ENCODE data around the gene CEP57L1. TPM values are rescaled to one million over a fixed set of nuclear protein-coding genes. Genes with fewer than 3 reads are reported as not detected.

Gene CEP57L1
- polyA plus RNA-seq, 2 donors = 3.1 to 4.8 TPM

DNA sequence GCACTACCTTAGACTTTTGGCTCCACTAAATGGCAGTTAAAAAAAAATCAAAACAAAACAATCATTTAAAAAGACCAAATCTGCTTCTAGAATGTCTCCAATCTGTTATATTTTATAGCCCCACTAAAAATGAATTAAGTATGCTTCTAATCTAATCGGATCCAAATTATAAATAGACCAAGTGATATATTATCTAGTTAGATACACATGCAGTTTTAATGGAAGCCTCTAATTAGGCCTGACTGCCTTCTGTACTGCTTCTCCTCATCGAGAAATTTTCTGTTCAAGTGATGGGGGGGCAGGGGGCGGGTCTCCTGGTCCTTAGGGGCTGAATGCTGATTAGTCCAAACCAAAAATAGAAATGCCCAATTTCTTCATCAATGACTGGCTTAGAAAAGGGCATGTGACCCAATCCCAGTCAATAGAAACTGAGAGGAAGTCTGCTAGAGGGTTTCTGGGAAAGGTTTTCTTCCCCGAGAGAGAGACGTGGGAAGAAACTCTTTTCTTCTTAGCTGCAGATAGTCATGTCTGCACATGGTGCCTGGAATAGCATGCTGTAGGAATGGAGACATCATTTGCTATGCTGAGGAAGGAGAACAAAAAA lies 7.5 kb upstream of the CEP57L1 start:
- 70 to 72% methylated on average over 5 of the region's 5 CpGs for WGBS, 2 donors
- H3K27ac ChIP-seq (ENCODE audit: low read depth in 2 of 2, low read length in 1 of 2) = no peak overlapping the region
- H3K4me3 ChIP-seq (ENCODE audit: low read depth in 1 of 2, low read length in 2 of 2) = no peak overlapping the region

GRCh38 chr6:109088995-109089394 lies 6.3 kb upstream of the CEP57L1 start:
- H3K4me1 ChIP-seq (ENCODE audit: control insufficient read depth in 2 of 2, insufficient read depth in 2 of 2, low read length in 1 of 2) = peaks cover 0 to 4% of the 10 kb centered on the region in 2 donors
- H3K36me3 ChIP-seq (ENCODE audit: control insufficient read depth in 2 of 2, insufficient read depth in 2 of 2, low read length in 1 of 2) = no peaks in the 10 kb centered on the region
- H3K9me3 ChIP-seq (ENCODE audit: control insufficient read depth in 2 of 2, insufficient read depth in 1 of 2, low read depth in 1 of 2, low read length in 1 of 2) = no peaks in the 10 kb centered on the region
- no peaks in the 10 kb centered on the region for H3K27me3 ChIP-seq (ENCODE audit: control insufficient read depth in 1 of 2, insufficient read depth in 2 of 2, low read length in 2 of 2)
- H3K4me3 ChIP-seq (ENCODE audit: low read depth in 1 of 2, low read length in 2 of 2) = no peak overlapping the region
- 63 to 80% methylated on average over 1 of the region's 1 CpG for WGBS, 2 donors
- H3K27ac ChIP-seq (ENCODE audit: low read depth in 2 of 2, low read length in 1 of 2) = no peak overlapping the region

More for the DNA sequence above, 7.5 kb upstream of the CEP57L1 start:
- Histone ChIP-seq H3K27me3 (ENCODE audit: control insufficient read depth in 1 of 2, insufficient read depth in 2 of 2, low read length in 2 of 2) (no peaks in the 10 kb centered on the region), H3K4me1 (ENCODE audit: control insufficient read depth in 2 of 2, insufficient read depth in 2 of 2, low read length in 1 of 2) (peaks cover 0 to 4% of the 10 kb centered on the region in 2 donors), H3K36me3 (ENCODE audit: control insufficient read depth in 2 of 2, insufficient read depth in 2 of 2, low read length in 1 of 2) (no peaks in the 10 kb centered on the region), H3K9me3 (ENCODE audit: control insufficient read depth in 2 of 2, insufficient read depth in 1 of 2, low read depth in 1 of 2, low read length in 1 of 2) (no peaks in the 10 kb centered on the region)

DNA sequence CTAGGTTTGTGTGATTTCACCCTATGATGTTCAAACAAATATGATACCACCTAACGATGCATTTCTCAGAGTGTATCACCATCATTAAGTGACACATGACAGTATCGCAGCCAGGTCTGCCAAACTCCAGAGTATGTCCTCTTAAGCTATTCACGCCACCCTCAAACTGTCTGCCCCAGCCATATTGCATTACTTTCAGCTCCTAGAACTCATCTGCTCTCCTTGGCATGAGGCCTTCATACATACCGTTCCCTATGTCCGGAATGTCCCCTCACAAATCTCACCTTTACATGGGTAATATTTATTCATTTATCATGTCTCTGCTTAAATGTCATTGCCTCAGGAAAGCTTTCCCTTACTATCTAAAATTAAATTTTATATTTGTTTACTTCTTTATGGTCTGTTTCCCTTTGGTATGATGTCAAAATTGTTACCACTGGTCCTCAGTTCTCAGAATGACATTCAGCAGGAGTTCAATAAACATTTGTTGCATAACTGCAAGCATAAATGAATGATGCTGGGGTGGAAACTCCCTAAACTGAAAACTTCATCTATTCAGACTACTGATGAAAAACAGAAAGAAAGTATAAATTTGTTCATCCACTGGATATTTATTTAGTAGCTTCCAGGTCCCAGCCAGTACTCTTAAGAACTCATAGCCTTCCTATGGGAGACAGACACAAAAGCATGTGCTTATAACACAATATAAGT lies 3.8 kb upstream of the CEP57L1 start:
- WGBS, 2 donors = 94 to 95% methylated on average over 5 of the region's 5 CpGs

GRCh38 chr6:109092074-109092473 lies 3.2 kb upstream of the CEP57L1 start:
- Histone ChIP-seq H3K27ac (ENCODE audit: low read depth in 2 of 2, low read length in 1 of 2) (no peak overlapping the region), H3K9me3 (ENCODE audit: control insufficient read depth in 2 of 2, insufficient read depth in 1 of 2, low read depth in 1 of 2, low read length in 1 of 2) (no peaks in the 10 kb centered on the region), H3K4me3 (ENCODE audit: low read depth in 1 of 2, low read length in 2 of 2) (peak overlapping the region in 1 of 2 donors; percentile 29), H3K36me3 (ENCODE audit: control insufficient read depth in 2 of 2, insufficient read depth in 2 of 2, low read length in 1 of 2) (no peaks in the 10 kb centered on the region), H3K27me3 (ENCODE audit: control insufficient read depth in 1 of 2, insufficient read depth in 2 of 2, low read length in 2 of 2) (no peaks in the 10 kb centered on the region), H3K4me1 (ENCODE audit: control insufficient read depth in 2 of 2, insufficient read depth in 2 of 2, low read length in 1 of 2) (peaks cover 0 to 4% of the 10 kb centered on the region in 2 donors)
- 56 to 63% methylated on average over 1 of the region's 1 CpG for WGBS, 2 donors

More for the DNA sequence above, 3.8 kb upstream of the CEP57L1 start:
- Histone ChIP-seq H3K4me3 (ENCODE audit: low read depth in 1 of 2, low read length in 2 of 2) (no peak overlapping the region), H3K9me3 (ENCODE audit: control insufficient read depth in 2 of 2, insufficient read depth in 1 of 2, low read depth in 1 of 2, low read length in 1 of 2) (no peaks in the 10 kb centered on the region), H3K36me3 (ENCODE audit: control insufficient read depth in 2 of 2, insufficient read depth in 2 of 2, low read length in 1 of 2) (no peaks in the 10 kb centered on the region), H3K27ac (ENCODE audit: low read depth in 2 of 2, low read length in 1 of 2) (no peak overlapping the region), H3K27me3 (ENCODE audit: control insufficient read depth in 1 of 2, insufficient read depth in 2 of 2, low read length in 2 of 2) (no peaks in the 10 kb centered on the region), H3K4me1 (ENCODE audit: control insufficient read depth in 2 of 2, insufficient read depth in 2 of 2, low read length in 1 of 2) (peaks cover 0 to 4% of the 10 kb centered on the region in 2 donors)

- 0 to 1% methylated on average over 19 of the region's 19 CpGs for WGBS, 2 donors
- H3K9me3 ChIP-seq (ENCODE audit: control insufficient read depth in 2 of 2, insufficient read depth in 1 of 2, low read depth in 1 of 2, low read length in 1 of 2) = no peaks in the 10 kb centered on the region
- H3K4me1 ChIP-seq (ENCODE audit: control insufficient read depth in 2 of 2, insufficient read depth in 2 of 2, low read length in 1 of 2) = peaks cover 0 to 4% of the 10 kb centered on the region in 2 donors
- H3K27me3 ChIP-seq (ENCODE audit: control insufficient read depth in 1 of 2, insufficient read depth in 2 of 2, low read length in 2 of 2) = no peaks in the 10 kb centered on the region
- H3K4me3 ChIP-seq (ENCODE audit: low read depth in 1 of 2, low read length in 2 of 2) = peak overlapping the region; percentile 76 to 82
- H3K27ac ChIP-seq (ENCODE audit: low read depth in 2 of 2, low read length in 1 of 2) = peak overlapping the region; percentile 96 to 99
- H3K36me3 ChIP-seq (ENCODE audit: control insufficient read depth in 2 of 2, insufficient read depth in 2 of 2, low read length in 1 of 2) = no peaks in the 10 kb centered on the region
These were observed 1.4 kb upstream of the CEP57L1 start for GRCh38 chr6:109093732-109094415.

DNA sequence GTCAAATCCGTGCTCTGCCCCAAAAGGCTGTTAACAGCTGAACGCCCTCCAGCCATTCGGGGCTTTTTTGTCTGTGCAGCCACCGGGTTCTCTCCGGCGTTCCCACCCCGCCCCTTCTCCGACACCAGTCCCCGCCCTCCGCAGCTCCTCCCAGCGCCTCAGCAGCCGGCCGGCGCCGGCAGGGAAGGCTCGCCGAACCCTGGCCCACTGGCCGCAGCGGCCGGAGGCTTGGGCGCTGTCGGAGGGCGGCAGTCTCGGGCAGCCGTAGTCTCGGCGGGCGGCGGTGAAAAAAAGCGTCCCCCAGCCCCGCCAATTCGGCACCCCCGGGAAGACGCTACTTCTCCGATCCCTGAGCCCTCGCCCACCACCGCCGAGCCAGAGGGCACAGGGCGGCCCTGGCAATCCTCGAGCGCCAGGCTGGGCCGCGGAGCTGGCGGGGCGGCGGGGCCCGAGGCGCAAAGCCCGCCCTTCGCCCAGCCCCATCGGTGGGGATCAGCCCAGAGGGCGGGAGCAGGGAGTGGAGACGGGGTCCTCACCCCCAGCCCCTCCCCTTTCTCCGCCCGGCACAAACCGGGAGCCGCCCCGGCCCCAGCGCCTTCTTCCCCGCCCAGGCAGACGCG lies 781 bp upstream of the CEP57L1 start, which contains the start of gene SESN1:
Gene SESN1 (minus strand): TSS at position 431 of the 620 bp plus-strand sequence. CDS start 773 bp downstream, outside the sequence.
- no peaks in the 10 kb centered on the region for H3K9me3 ChIP-seq (ENCODE audit: control insufficient read depth in 2 of 2, insufficient read depth in 1 of 2, low read depth in 1 of 2, low read length in 1 of 2)
- no peaks in the 10 kb centered on the region for H3K27me3 ChIP-seq (ENCODE audit: control insufficient read depth in 1 of 2, insufficient read depth in 2 of 2, low read length in 2 of 2)
- peak within 1 kb of the TSS; percentile 96 to 99 for H3K27ac ChIP-seq (ENCODE audit: low read depth in 2 of 2, low read length in 1 of 2)
- no peaks in the 10 kb centered on the region for H3K36me3 ChIP-seq (ENCODE audit: control insufficient read depth in 2 of 2, insufficient read depth in 2 of 2, low read length in 1 of 2)
- peak within 1 kb of the TSS; percentile 76 to 82 for H3K4me3 ChIP-seq (ENCODE audit: low read depth in 1 of 2, low read length in 2 of 2)
- WGBS, 2 donors = 1% methylated on average over 39 to 62 of the region's 62 CpGs
- peaks cover 0 to 4% of the 10 kb centered on the region in 2 donors for H3K4me1 ChIP-seq (ENCODE audit: control insufficient read depth in 2 of 2, insufficient read depth in 2 of 2, low read length in 1 of 2)

GRCh38 chr6:109095835-109096084 lies 453 bp downstream of the CEP57L1 start:
- H3K36me3 ChIP-seq (ENCODE audit: control insufficient read depth in 2 of 2, insufficient read depth in 2 of 2, low read length in 1 of 2) = no peaks in the 10 kb centered on the region
- no peaks in the 10 kb centered on the region for H3K27me3 ChIP-seq (ENCODE audit: control insufficient read depth in 1 of 2, insufficient read depth in 2 of 2, low read length in 2 of 2)
- WGBS, 2 donors = 1% methylated on average over 8 of the region's 8 CpGs
- H3K9me3 ChIP-seq (ENCODE audit: control insufficient read depth in 2 of 2, insufficient read depth in 1 of 2, low read depth in 1 of 2, low read length in 1 of 2) = no peaks in the 10 kb centered on the region
- H3K4me3 ChIP-seq (ENCODE audit: low read depth in 1 of 2, low read length in 2 of 2) = peak overlapping the region; percentile 76 to 82
- H3K4me1 ChIP-seq (ENCODE audit: control insufficient read depth in 2 of 2, insufficient read depth in 2 of 2, low read length in 1 of 2) = peaks cover 0 to 2% of the 10 kb centered on the region in 2 donors
- H3K27ac ChIP-seq (ENCODE audit: low read depth in 2 of 2, low read length in 1 of 2) = peak overlapping the region; percentile 96 to 99

DNA sequence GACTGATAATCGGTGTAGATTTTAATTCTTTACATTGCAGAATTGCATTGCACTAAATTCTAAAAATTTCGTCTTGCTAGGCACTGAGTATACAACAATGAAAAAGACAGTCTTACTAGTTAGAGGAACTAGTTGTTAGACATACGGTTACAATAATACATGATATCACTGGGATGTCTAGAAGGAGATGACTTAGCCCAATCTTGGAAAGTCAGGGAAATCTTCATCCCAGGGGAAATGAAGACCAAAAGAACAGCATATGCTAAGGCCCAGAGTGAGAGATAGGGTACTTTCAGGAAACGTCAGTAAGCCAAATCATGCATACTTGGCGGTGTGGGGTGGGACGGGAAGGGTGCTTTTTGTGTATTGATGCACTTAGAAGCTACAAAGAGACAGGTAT lies 901 bp downstream of the CEP57L1 start:
- 40 to 45% methylated on average over 6 of the region's 6 CpGs for WGBS, 2 donors
- H3K36me3 ChIP-seq (ENCODE audit: control insufficient read depth in 2 of 2, insufficient read depth in 2 of 2, low read length in 1 of 2) = no peaks in the 10 kb centered on the region
- no peaks in the 10 kb centered on the region for H3K9me3 ChIP-seq (ENCODE audit: control insufficient read depth in 2 of 2, insufficient read depth in 1 of 2, low read depth in 1 of 2, low read length in 1 of 2)
- peaks cover 0 to 2% of the 10 kb centered on the region in 2 donors for H3K4me1 ChIP-seq (ENCODE audit: control insufficient read depth in 2 of 2, insufficient read depth in 2 of 2, low read length in 1 of 2)
- no peaks in the 10 kb centered on the region for H3K27me3 ChIP-seq (ENCODE audit: control insufficient read depth in 1 of 2, insufficient read depth in 2 of 2, low read length in 2 of 2)
- H3K4me3 ChIP-seq (ENCODE audit: low read depth in 1 of 2, low read length in 2 of 2) = peak overlapping the region in 1 of 2 donors; percentile 82
- H3K27ac ChIP-seq (ENCODE audit: low read depth in 2 of 2, low read length in 1 of 2) = no peak overlapping the region

- 82 to 97% methylated on average over 1 of the region's 1 CpG for WGBS, 2 donors
- H3K27me3 ChIP-seq (ENCODE audit: control insufficient read depth in 1 of 2, insufficient read depth in 2 of 2, low read length in 2 of 2) = no peaks in the 10 kb centered on the region
- no peaks in the 10 kb centered on the region for H3K4me1 ChIP-seq (ENCODE audit: control insufficient read depth in 2 of 2, insufficient read depth in 2 of 2, low read length in 1 of 2)
- no peaks in the 10 kb centered on the region for H3K36me3 ChIP-seq (ENCODE audit: control insufficient read depth in 2 of 2, insufficient read depth in 2 of 2, low read length in 1 of 2)
- no peak overlapping the region for H3K4me3 ChIP-seq (ENCODE audit: low read depth in 1 of 2, low read length in 2 of 2)
- no peak overlapping the region for H3K27ac ChIP-seq (ENCODE audit: low read depth in 2 of 2, low read length in 1 of 2)
- H3K9me3 ChIP-seq (ENCODE audit: control insufficient read depth in 2 of 2, insufficient read depth in 1 of 2, low read depth in 1 of 2, low read length in 1 of 2) = no peaks in the 10 kb centered on the region
These were observed 2.4 kb downstream of the CEP57L1 start for GRCh38 chr6:109097661-109098060.
